Frontal cortex (tissue), 4 donors: Measurements from ENCODE around the gene CPN2. TPM values are rescaled to one million over a fixed set of nuclear protein-coding genes. Genes with fewer than 3 reads are reported as not detected.
A peak's percentile ranks its signal among the peaks of the same experiment; 100 is the strongest.

Experiments used
- DNase-seq, 2 donors: peaks; one replicate each; pipeline ENCODE4 v3.0.0; 2012; ENCODE audit warnings: low spot score in 2 of 2
- FAIRE-seq: peaks from 2 replicates; lab custom pipeline; 2012; peaks lifted over from hg19 to GRCh38; lab: Jason Lieb, UNC
- total RNA-seq: library from RNA; depleted of rRNA; stranded (reverse); fragments of >200 nt; gene quantifications from one replicate; pipeline ENCODE4 v1.2.3, GENCODE V29; 2014
- donor health status: control.
- donor health status: control.
- donor health status: control.

CPN2 gene
- total RNA-seq, 1 donor from 2014 or later = not detected

DNA sequence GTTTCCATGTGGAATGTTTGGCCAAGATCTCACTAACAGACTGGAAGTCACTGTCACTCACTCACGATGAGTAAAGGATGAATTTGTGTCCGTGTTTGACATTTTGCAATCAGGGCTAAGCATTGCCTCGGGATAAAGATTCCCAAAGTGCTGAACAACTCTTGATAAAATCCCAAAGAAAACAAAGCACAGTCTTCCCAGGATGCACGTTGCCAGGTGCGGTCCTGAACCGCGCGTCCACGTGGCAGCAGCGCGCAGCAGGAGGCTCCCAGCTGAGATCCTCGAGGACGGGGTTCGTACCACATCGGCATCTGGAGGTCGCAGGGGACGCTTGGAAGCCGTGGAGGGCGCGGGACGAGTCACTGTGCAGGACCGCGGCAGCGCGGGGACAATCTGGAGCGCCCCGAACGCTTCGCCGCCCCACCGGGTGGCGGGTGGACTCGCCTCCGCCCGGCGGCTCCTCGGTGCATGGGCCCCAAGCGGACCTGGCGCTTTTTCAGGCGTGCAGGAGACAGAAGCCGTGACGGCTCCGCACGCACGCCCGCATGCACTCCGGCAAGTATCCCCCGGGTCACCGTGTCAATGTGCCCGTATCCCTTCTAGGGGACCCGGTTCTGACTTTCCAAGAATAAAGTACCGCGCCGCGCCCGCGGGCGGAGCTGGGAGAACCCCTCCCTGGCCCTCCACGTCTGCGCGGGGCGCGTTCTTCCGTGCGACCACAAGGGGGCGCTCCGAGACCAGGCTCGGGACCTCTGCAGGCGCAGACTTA, 17.7 kb downstream of the CPN2 start:
- FAIRE-seq (no peak), DNase-seq (peak; percentile 76 to 84)

GRCh38 chr3:194332858-194333211, 18.3 kb downstream of the CPN2 start:
- FAIRE-seq (no peak), DNase-seq (no peak)

- peak; percentile 52 to 53 for DNase-seq
- no peak for FAIRE-seq
Measured at GRCh38 chr3:194330579-194330978, 20.5 kb downstream of the CPN2 start.

DNA sequence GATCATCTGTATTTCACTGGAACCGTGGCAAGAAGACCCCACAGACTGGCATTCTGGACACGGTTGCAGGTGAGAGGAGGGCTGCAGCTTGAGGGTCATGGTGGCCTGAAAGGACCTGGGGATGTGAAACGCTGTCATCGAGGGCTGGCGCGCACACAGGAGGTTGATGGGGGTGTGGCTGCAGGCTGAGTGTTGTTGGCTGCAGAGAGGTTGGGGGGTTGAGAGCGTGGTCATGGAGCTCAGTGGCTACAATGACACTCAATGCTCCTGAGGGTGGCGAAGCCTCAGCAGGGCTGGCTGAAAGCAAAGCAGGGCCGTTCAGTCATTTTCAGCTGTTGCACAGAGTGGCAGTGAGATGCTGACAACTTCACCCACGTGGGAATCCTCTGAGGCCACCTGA, 21.0 kb downstream of the CPN2 start:
- no peak for DNase-seq
- FAIRE-seq = no peak

- no peak for FAIRE-seq
- no peak for DNase-seq
Measured at GRCh38 chr3:194329583-194329965, 21.6 kb downstream of the CPN2 start.

DNA sequence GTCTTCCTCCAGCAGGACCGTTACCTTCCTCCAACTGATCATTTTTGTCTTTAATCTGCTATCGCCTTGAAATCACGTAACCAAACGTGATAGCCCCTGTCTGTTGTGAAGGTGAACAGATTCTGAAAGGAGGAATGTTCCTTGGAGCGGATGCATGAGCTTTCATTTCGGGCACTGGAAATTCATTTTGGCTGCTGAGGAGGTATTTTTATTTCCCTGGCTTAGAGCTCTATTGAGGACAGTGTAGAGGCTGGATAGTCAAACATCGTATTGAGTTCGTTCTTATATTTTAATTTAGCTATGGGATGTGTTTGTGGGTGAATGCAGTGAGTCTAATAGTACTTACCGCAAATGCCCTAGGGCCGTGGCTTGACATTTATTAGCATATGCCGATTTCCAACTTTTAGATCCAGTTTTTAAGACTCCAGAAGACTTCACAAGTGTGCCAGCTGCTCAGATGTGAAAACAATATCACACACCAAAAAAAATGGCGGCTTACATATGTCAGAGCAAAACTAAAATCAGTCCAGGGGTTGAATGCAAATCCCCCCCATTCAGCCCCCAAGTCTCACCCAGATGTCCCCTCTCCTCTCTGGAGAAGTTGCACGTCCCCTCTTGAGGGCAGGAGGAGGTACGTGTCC, 22.1 kb downstream of the CPN2 start:
- DNase-seq (no peak), FAIRE-seq (no peak)

DNA sequence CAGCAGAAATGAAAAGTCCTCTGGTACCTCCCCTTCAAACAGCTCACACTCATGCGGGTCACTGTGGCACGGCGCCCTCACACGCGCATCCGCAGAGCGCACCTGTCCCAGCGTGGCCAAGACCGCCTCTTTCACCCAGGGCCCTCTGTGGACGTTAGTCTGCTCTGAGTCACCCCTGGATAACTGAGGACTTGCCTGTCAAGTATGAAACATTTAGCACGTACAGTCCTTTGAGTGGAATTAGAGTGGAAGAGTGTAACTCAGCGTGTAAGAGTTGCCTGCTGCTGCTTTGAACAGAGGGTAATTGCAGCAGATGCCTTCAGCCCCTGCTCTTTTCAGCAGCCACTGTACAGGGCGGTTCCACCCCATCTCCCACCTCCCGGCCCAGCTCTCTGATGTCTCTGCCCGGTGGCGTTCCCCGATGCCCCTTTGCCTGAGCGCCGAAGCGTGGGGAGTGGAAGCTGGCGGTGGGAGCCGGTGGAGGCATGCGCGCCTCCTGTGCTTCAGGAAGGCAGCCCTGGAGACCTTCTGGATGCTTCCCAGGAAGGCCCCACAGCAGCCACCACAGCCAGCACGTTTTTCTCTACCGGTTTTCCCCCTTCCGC, 23.0 kb downstream of the CPN2 start:
- no peak for FAIRE-seq
- no peak for DNase-seq

GRCh38 chr3:194327218-194328052, 23.7 kb downstream of the CPN2 start:
- no peak for FAIRE-seq
- DNase-seq = no peak

GRCh38 chr3:194326968-194327217, 24.2 kb downstream of the CPN2 start:
- FAIRE-seq (no peak), DNase-seq (no peak)

GRCh38 chr3:194326192-194326967, 24.7 kb downstream of the CPN2 start:
- DNase-seq = no peak
- no peak for FAIRE-seq

- DNase-seq (no peak), FAIRE-seq (no peak)
Measured at GRCh38 chr3:194325424-194326153, 25.5 kb downstream of the CPN2 start.

DNA sequence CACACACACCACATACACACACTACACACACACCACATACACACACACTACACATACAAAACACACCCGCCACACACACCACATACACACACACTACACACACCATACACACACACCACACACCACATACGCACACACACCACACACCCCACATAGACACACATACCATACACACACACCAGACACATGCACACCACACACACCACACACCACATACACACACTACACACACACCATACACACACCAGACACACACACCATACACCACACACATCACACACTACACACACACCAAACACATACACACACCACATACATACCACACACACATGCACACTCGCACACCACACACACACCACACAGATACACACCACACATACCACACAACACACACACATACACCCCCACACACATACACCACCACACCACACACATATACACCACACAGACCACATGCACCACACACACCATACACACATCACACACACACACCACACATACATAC, 26.3 kb downstream of the CPN2 start:
- no peak for FAIRE-seq
- no peak for DNase-seq

DNA sequence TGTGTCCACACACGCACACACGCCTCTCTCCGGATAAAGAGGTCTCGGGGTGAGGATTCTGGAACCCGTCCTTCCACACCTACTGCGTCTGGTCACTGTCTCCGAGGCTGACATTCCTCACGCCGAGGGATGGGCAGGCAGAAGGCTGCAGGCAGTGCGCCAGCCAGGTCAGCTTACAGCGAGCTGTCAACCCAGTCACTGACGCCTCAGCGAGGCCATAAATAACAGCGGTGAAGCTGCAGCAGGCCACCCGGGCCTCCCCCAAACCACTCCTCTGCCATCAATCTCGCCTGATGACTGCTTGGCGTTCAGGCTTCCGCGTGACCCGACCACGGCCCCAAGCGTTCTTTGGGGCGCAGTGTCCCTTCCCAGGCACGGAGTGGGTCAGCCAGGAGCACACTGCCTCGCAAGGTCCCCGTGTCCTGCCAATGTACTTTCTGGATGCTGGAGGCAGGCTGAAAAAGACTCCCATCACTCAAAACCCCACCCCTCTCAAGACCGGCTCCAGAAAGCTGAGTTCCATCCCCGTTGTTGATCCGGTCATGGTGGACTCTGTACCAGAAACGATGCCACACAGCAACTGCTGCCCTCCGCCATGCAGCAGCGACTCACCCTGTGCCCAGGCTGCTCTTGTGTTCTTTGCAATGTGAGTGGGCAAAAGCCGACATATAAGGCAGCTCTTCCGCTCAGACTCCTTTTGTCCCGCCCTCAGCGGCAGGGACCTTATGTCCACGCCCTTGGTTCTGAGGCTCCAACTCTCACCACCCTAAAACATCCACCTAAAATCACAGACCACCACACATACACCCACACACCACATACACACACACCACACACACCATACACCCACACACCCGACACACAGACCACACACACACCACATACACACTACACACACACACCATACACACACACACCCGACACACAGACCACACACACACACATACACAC, 27.1 kb downstream of the CPN2 start:
- no peak for FAIRE-seq
- no peak for DNase-seq

GRCh38 chr3:194322678-194323211, 28.4 kb downstream of the CPN2 start:
- FAIRE-seq = no peak

GRCh38 chr3:194321693-194322640, 29.2 kb downstream of the CPN2 start:
- DNase-seq (no peak), FAIRE-seq (no peak)

More at GRCh38 chr3:194322678-194323211, 28.4 kb downstream of the CPN2 start:
- no peak for DNase-seq

- DNase-seq (no peak), FAIRE-seq (no peak)
Measured at GRCh38 chr3:194320744-194321243, 30.3 kb downstream of the CPN2 start.
